ENCODE results near the gene MALAT1.

MALAT1 gene

GRCh38 chr11:65501186-65501471, 2.3 kb downstream of the MALAT1 start:
- Histone ChIP-seq H3K9ac (ENCODE audit: low read length) (peak overlapping the region; percentile 100), H3K4me2 (ENCODE audit: low read depth, low read length) (peak overlapping the region; percentile 67), H3K79me2 (ENCODE audit: low read length) (peaks cover 92% of the 10 kb centered on the region), H3F3A (ENCODE audit: insufficient read depth, low read length) (peaks cover 96% of the 10 kb centered on the region), H3K27ac (ENCODE audit: low read length) (peak overlapping the region; percentile 94), H3K9me3 (replicated peaks; ENCODE audit: insufficient read depth, low read length) (no peaks in the 10 kb centered on the region), H3K27me3 (replicated peaks; ENCODE audit: insufficient read depth, low read length) (no peaks in the 10 kb centered on the region), H4K20me1 (ENCODE audit: insufficient read depth, low read length) (peaks cover 70% of the 10 kb centered on the region), H2AFZ (ENCODE audit: low read length) (no peak overlapping the region), H3K9me2 (replicated peaks; ENCODE audit: insufficient read depth, low read length) (no peaks in the 10 kb centered on the region), H3K4me1 (ENCODE audit: low read length) (peaks cover 34% of the 10 kb centered on the region), H3K4me3 (ENCODE audit: low read length) (peak overlapping the region; percentile 86), H3K36me3 (replicated peaks; ENCODE audit: insufficient read depth, low read length) (peaks cover 44% of the 10 kb centered on the region)
- TF ChIP-seq EZH2 (optimal IDR thresholded peaks at IDR 0.05; ENCODE audit: low read depth, low read length), result no peak
- no peak for TF ChIP-seq EZH2phosphoT487 (IDR thresholded peaks at IDR 0.05; ENCODE audit: low read length)
- no peak for TF ChIP-seq CTCF (IDR thresholded peaks at IDR 0.05; ENCODE audit: low read length)
- no peak for DNase-seq

- H3K9me2 ChIP-seq (replicated peaks; ENCODE audit: insufficient read depth, low read length), result no peaks in the 10 kb centered on the region
- peaks cover 34% of the 10 kb centered on the region for H3K4me1 ChIP-seq (ENCODE audit: low read length)
- no peaks in the 10 kb centered on the region for H3K27me3 ChIP-seq (replicated peaks; ENCODE audit: insufficient read depth, low read length)
- H3K36me3 ChIP-seq (replicated peaks; ENCODE audit: insufficient read depth, low read length), result peaks cover 44% of the 10 kb centered on the region
- H3K4me2 ChIP-seq (ENCODE audit: low read depth, low read length), result peak overlapping the region; percentile 67
- no peak overlapping the region for H2AFZ ChIP-seq (ENCODE audit: low read length)
- TF ChIP-seq EZH2phosphoT487 (IDR thresholded peaks at IDR 0.05; ENCODE audit: low read length), result no peak
- H3K4me3 ChIP-seq (ENCODE audit: low read length), result peak overlapping the region; percentile 86
- DNase-seq, result peak; percentile 56
- H3F3A ChIP-seq (ENCODE audit: insufficient read depth, low read length), result peaks cover 96% of the 10 kb centered on the region
- peaks cover 90% of the 10 kb centered on the region for H3K79me2 ChIP-seq (ENCODE audit: low read length)
- peaks cover 72% of the 10 kb centered on the region for H4K20me1 ChIP-seq (ENCODE audit: insufficient read depth, low read length)
- no peaks in the 10 kb centered on the region for H3K9me3 ChIP-seq (replicated peaks; ENCODE audit: insufficient read depth, low read length)
- H3K9ac ChIP-seq (ENCODE audit: low read length), result peak overlapping the region; percentile 100
- H3K27ac ChIP-seq (ENCODE audit: low read length), result peak overlapping the region; percentile 94
Measured at GRCh38 chr11:65501472-65502273, 2.8 kb downstream of the MALAT1 start.

GRCh38 chr11:65502274-65502554, 3.4 kb downstream of the MALAT1 start:
- Histone ChIP-seq H3K9me2 (replicated peaks; ENCODE audit: insufficient read depth, low read length) (no peaks in the 10 kb centered on the region), H3K4me3 (ENCODE audit: low read length) (peak overlapping the region; percentile 86), H3K4me1 (ENCODE audit: low read length) (peaks cover 33% of the 10 kb centered on the region), H3K4me2 (ENCODE audit: low read depth, low read length) (peak overlapping the region; percentile 67), H3K9me3 (replicated peaks; ENCODE audit: insufficient read depth, low read length) (no peaks in the 10 kb centered on the region), H2AFZ (ENCODE audit: low read length) (no peak overlapping the region), H3K27ac (ENCODE audit: low read length) (peak overlapping the region; percentile 94), H3F3A (ENCODE audit: insufficient read depth, low read length) (peaks cover 96% of the 10 kb centered on the region), H4K20me1 (ENCODE audit: insufficient read depth, low read length) (peaks cover 72% of the 10 kb centered on the region), H3K9ac (ENCODE audit: low read length) (peak overlapping the region; percentile 100), H3K27me3 (replicated peaks; ENCODE audit: insufficient read depth, low read length) (no peaks in the 10 kb centered on the region), H3K36me3 (replicated peaks; ENCODE audit: insufficient read depth, low read length) (peaks cover 44% of the 10 kb centered on the region), H3K79me2 (ENCODE audit: low read length) (peaks cover 86% of the 10 kb centered on the region)
- TF ChIP-seq EZH2phosphoT487 (IDR thresholded peaks at IDR 0.05; ENCODE audit: low read length) (no peak), EZH2 (optimal IDR thresholded peaks at IDR 0.05; ENCODE audit: low read depth, low read length) (no peak), CTCF (IDR thresholded peaks at IDR 0.05; ENCODE audit: low read length) (no peak)
- peak; percentile 21 for DNase-seq

Data from MM.1S (cell line).